Epithelial cell of esophagus (primary cell): ENCODE results near the gene ALDH3B1.

Experiments used
- DNase-seq: peaks from one replicate; pipeline ENCODE4 v3.0.0; 2010; ENCODE audit warnings: low read depth
- H3K4me3 ChIP-seq: 2 replicates; pipeline ENCODE4 v1.5.1; 2011; ENCODE audit warnings: mild to moderate bottlenecking, low read length, control low read depth
- CTCF ChIP-seq: IDR thresholded peaks from 2 replicates; pipeline ENCODE4 v1.5.1; 2011; ENCODE audit warnings: low read depth, mild to moderate bottlenecking, low read length, control low read depth, inconsistent platforms; ENCODE audit not compliant: insufficient read depth; ENCODE audit errors: missing control alignments

Gene ALDH3B1

DNA sequence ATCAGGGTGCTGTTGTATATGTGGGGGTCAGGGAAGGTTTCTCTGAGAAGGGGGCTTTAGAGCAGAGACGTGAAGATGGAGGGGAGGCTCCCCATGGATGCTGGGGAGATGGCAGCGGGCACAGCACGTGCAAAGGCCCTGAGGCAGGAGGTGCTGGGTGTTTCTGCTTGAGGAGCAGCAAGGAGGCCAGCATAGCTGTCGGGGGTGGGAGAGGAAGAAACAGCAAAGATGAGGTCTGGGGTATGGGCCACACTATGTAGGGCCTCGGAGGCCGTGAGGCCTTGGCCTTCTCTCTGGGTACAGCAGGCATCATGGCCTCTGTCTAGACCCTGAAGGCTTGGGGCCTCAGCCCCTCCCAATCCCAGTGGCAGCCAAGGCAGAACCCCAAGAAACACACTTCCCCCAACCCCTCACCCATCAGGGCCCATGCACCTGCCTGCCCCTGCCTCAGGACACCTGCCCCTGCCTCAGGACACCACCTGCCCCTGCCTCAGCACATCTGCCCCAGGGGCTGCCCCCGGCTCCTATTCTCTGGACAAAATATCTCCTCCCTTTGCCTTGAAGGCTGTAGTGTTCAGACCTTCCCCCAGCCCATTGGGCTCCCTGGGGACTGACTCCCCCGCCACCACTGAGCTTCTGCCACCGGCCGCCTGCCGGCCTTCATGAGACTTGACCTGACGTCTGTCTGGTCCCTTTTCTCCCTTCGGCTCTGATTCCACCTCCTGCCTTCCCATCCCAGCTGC, 6.2 kb downstream of the ALDH3B1 start:
- no peak for DNase-seq
- no peak for TF ChIP-seq CTCF
- no peak overlapping the region for H3K4me3 ChIP-seq

GRCh38 chr11:68016904-68017817, 7.0 kb downstream of the ALDH3B1 start:
- no peak for DNase-seq
- TF ChIP-seq CTCF = no peak
- no peak overlapping the region for H3K4me3 ChIP-seq

DNA sequence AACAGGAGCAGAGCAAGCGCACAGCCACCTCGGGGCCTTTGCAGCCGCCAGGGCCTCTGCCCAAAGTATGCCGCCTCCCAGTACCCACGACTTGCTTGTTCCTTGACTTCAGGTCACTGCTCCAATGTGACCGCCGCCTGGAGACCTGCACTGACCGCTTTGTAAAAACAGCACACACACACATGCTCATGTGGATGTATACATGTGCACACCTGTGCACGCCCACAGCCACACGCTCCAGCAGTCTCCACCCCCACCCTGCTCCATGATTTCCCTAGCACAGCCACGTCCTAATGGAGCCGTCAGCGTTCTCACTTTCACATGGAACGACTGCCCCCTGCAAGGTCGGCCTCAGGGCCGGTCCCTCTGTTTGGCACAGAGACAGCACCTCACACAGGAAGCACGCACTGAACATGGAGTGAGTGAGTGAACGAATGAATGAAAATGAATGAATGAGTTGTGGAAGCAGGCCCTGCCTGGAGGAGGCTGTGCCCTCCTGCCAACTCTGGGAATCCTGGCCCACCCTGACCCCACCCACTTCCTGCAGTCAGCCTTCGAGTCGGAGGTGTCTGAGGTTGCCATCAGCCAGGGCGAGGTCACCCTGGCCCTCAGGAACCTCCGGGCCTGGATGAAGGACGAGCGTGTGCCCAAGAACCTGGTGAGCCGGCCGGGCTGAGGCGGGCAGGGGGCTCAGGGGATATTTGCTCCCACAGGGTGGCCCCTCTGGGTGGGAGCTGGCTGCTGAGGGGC, 8.0 kb downstream of the ALDH3B1 start:
- no peak overlapping the region for H3K4me3 ChIP-seq
- TF ChIP-seq CTCF = no peak
- DNase-seq = no peak

GRCh38 chr11:68018730-68019190, 8.6 kb downstream of the ALDH3B1 start:
- no peak for TF ChIP-seq CTCF

DNA sequence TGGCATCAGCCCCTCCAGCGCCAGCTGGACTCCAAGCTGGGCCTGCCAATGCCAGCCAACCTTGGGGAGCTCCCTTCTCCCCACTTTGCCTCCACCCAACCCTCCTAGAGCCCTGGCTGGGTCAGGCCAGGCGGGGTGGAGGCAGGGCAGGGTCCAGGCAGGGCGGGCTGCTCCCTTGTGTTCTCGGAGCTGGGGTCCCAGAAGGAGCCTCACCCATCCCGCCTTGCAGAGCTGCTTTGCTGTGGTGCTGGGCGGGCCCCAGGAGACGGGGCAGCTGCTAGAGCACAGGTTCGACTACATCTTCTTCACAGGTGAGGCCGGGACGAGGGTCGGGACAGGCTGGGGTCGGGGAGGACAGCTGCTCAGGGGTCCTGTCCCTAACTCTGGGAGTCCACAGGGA, 9.4 kb downstream of the ALDH3B1 start:
- no peak overlapping the region for H3K4me3 ChIP-seq
- no peak for TF ChIP-seq CTCF
- no peak for DNase-seq

More at GRCh38 chr11:68018730-68019190, 8.6 kb downstream of the ALDH3B1 start:
- no peak overlapping the region for H3K4me3 ChIP-seq
- no peak for DNase-seq

- DNase-seq = no peak
- peak; percentile 28 for TF ChIP-seq CTCF
- no peak overlapping the region for H3K4me3 ChIP-seq
These were observed 10.4 kb downstream of the ALDH3B1 start for GRCh38 chr11:68020575-68020974.
